Stimulated activated CD8-positive, alpha-beta memory T cell treated with anti-CD3 and anti-CD28 coated beads, Interleukin-12 subunit alpha, Interleukin-12 subunit beta, amount 100 ng/mL, for 1 hour (primary cell): Measurements from ENCODE around the gene EFCC1.
"Not testable (repeated sequence)": the region's sequence is repeated elsewhere in the genome, so short reads cannot be mapped to it uniquely, and the experiment has no call there.

Source experiments
- DNase-seq: peaks from one replicate; pipeline ENCODE4 v3.0.0-alpha.2; 2020; ENCODE audit warnings: low read depth

EFCC1 gene

GRCh38 chr3:129081503-129081902 lies 80.4 kb downstream of the EFCC1 start:
- no peak for DNase-seq

DNA sequence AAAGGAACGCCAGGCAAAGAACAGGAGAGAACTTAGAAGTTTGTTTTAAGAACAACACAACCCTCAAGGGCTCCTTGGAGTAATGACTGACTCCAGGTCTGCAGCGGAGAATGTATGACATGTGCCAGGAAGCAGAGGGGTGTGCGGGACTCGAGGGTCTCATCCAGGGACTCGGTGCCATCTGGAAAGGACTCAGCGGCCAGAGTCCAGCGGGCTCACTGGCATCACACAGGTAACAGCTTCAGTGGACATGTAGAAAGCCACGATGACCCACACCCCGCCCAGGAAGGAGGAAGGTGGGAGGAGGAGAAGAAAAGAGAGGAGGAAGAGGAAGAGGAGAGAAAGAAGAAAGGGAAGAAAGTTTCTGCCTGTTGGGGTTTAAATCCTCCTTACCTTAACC lies 80.9 kb downstream of the EFCC1 start:
- DNase-seq, result no peak

GRCh38 chr3:129084501-129084900 lies 83.4 kb downstream of the EFCC1 start:
- no peak for DNase-seq

DNA sequence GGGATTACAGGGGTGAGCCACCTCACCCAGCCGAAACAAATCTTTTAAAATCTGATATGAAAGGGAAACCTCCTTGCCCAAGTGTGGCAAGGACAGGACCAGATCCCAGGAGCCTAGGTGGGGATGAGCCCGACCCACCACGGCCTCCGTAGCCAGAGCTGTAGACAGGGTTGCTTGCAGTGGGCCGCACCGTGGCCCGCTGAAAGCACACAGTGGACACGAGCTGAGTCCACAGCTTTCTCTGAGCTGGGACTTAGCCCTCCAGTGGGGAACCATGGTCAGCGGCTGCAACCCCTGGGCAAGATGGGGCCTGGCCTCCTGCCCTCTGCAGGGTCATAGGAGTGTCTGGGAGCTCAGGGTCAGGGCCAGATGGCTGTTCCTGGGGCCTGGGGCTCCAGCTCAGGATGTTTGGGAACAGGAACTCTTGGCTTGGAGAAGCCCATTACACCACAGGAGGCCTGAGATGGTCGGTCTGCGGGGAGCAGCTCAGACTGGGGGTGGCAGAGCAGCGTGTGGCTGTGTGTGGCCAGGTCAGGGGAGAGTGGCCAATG lies 84.1 kb downstream of the EFCC1 start:
- DNase-seq, result no peak

DNA sequence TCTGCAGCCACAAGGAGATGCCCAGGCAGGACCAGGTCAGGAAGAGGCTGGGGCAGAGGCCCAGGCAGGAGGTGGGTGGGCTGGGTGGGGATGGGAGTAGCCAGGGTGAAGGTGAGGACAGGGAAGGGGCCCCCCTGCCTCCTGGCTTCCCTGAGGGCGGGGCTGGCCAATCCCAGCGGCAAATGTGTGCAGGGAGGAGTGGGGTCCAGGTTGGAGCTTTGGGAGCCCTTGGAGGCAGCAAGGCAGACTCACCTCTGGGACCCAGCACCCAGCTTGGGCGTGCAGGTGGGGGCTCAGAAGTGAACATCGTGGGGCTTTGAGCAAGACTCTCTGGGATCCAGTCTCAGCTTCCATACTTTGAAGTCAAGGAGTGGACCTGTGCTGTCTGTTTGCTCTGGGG lies 84.7 kb downstream of the EFCC1 start:
- DNase-seq, result no peak

DNA sequence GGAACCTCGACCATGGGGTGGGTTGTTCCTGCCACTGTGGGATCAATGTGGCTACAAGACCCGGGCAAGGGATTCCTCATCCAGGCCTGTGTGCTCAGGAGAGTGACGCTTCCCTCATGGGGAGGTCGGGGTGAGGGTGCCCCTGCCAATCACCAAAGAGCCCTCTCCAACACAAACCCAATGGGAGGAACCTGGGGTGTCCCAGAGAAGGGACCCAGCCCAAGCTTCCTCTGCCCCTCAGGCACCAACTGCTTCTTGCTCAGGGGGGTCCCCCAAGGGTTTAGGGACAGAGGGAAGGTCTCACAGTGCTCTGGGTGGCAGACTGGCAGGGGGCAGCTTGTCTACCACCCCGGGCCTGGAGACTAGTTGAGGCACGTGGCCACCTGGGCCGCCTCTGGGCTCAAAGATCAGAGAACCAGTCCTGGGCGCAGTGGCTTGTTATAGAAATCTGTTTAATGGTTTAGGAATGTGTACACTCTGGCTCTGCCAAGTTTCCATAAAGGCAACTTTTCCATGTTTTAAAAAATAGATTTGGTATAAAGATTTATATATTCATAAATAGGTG lies 86.1 kb downstream of the EFCC1 start:
- DNase-seq, result no peak

DNA sequence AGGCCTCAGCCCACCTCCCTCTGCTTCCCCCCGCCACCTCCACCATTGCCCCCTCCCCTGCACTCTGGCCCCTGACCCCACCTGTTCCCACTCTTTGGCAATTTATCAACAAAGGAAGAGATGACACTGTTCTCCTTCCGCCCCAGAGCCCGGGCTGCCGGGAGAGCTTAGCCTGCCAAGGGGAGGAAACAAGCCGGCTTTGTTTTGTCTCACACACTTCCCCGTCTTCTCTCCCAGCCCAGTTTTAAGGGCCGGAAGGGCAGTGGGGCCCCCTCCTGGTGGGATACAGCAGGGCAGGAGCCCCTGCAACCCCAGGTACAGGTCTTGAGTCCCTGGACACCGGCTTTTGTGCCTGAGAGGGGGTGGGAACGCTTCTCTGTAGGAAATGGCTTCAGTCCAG lies 86.8 kb downstream of the EFCC1 start:
- not testable (repeated sequence) for DNase-seq

- not testable (repeated sequence) for DNase-seq
Measured at GRCh38 chr3:129088312-129088711, 87.2 kb downstream of the EFCC1 start.
